ENCODE measurements around the gene CCNJ. TPM values are rescaled to one million over a fixed set of nuclear protein-coding genes. Genes with fewer than 3 reads are reported as not detected.

The CCNJ gene
- total and polyA plus RNA-seq, 2 of the 13 experiments (the other 11 are each of a cell fraction or from before 2014, with no cell fraction given), result 14.1 to 21.5 TPM

DNA sequence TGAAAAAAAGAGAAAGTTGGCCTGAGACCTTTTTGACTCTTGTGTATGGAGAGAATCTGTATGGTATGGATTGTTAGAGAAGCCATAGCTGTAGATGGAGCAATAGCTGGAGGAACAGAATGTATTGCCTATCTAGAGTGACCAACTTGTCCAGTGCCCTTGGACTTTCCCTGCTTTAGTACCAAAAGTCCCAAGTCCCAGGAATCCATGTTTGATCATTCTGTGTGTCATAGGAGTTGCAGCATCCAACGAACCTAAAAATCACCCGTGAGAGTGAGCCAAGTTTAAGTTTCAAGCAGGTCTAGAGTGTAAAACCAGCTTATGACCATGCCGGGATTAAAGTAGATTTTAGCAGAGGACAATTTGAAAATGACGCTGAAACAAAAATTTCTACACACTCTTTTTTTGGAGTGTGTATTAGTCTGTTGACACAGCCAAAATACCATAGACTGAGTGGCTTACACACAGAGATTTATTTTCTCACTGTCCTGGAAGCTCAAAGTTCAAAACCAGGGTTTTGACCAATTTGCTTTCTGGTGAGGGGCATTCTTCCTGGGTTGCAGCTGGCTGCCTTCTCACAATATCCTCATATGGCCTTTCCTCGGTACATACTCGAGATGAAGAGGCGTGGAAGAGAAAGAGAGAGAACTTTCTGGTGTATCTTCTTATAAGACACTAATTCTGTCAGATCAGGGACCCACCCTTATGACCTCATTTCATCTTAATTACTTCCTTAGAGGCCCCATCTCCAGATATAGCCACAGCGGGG lies 49.8 kb downstream of the CCNJ start (continued):
- TF ChIP-seq THRA (CRISPR knock-in tag; IDR thresholded peaks at IDR 0.05; ENCODE audit: borderline replicate concordance), result peak; percentile 53; the same call in 1 of the 2 replicates
- no peak for TF ChIP-seq ZFP36L1 (CRISPR knock-in tag; IDR thresholded peaks at IDR 0.05)
- TF ChIP-seq, protein P1, sequence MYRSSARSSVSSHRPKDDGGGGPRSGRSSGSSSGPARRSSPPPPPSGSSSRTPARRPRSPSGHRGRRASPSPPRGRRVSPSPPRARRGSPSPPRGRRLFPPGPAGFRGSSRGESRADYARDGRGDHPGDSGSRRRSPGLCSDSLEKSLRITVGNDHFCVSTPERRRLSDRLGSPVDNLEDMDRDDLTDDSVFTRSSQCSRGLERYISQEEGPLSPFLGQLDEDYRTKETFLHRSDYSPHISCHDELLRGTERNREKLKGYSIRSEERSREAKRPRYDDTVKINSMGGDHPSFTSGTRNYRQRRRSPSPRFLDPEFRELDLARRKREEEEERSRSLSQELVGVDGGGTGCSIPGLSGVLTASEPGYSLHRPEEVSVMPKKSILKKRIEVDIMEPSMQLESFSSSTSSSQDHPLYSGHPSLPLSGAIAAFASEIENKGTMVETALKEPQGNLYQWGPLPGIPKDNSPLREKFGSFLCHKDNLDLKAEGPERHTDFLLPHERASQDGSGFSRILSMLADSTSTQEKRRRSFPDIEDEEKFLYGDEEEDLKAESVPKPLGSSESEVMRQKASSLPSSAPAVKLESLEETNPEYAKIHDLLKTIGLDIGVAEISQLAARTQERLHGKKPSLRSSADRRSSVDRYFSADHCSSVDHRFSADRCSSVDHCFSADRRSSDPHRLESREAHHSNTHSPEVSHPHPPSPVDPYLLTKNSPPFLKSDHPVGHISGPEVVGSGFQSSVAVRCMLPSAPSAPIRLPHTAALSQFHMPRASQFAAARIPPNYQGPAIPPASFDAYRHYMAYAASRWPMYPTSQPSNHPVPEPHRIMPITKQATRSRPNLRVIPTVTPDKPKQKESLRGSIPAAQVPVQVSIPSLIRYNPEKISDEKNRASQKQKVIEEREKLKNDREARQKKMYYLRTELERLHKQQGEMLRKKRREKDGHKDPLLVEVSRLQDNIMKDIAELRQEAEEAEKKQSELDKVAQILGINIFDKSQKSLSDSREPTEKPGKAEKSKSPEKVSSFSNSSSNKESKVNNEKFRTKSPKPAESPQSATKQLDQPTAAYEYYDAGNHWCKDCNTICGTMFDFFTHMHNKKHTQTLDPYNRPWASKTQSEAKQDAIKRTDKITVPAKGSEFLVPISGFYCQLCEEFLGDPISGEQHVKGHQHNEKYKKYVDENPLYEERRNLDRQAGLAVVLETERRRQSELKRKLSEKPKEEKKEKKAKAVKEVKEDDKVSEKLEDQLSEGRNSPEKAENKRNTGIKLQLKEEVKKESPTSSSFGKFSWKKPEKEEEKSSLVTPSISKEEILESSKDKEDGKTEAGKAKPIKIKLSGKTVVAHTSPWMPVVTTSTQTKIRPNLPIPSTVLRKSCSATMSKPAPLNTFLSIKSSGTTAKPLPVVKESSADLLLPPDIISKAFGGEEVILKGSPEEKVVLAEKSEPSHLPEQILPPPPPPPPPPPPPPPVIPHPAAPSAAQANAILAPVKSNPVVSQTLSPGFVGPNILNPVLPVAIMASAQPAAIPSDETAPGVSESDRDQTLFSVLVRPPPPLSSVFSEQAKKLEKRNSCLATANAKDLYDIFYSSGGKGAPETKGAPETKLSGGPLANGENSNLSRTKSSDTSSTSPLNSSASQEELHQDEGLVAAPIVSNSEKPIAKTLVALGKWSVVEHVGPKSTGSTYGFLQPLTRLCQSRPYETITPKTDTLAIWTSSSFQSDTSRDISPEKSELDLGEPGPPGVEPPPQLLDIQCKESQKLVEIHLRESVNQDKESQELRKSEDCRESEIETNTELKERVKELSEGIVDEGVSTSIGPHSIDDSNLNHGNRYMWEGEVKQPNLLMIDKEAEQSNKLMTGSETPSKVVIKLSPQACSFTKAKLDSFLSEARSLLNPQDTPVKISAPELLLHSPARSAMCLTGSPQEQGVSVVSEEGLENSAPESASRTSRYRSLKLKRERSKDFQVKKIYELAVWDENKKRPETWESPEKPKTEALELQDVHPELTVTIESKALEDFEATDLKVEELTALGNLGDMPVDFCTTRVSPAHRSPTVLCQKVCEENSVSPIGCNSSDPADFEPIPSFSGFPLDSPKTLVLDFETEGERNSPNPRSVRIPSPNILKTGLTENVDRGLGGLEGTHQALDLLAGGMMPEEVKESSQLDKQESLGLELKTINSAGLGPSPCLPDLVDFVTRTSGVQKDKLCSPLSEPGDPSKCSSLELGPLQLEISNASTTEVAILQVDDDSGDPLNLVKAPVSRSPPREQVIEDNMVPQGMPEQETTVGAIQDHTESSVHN (CRISPR knock-in tag; IDR thresholded peaks at IDR 0.05), result no peak
- no peak for TF ChIP-seq ZNF839 (CRISPR knock-in tag; IDR thresholded peaks at IDR 0.05; ENCODE audit: borderline replicate concordance)
- TF ChIP-seq GZF1 (CRISPR knock-in tag; IDR thresholded peaks at IDR 0.05), result no peak
- peak; percentile 55 for TF ChIP-seq SAP130 (CRISPR knock-in tag; IDR thresholded peaks at IDR 0.05; ENCODE audit: low read depth)
- TF ChIP-seq ZNF276 (CRISPR knock-in tag; IDR thresholded peaks at IDR 0.05; ENCODE audit: low read depth), result no peak
- TF ChIP-seq ZNF441 (CRISPR knock-in tag; IDR thresholded peaks at IDR 0.05; ENCODE audit: borderline replicate concordance), result no peak
- TF ChIP-seq XRCC5 (optimal IDR thresholded peaks at IDR 0.05; ENCODE audit: low read length), result no peak
- TF ChIP-seq ZNF878 (CRISPR knock-in tag; IDR thresholded peaks at IDR 0.05), result no peak
- TF ChIP-seq ATAD3A (CRISPR knock-in tag; IDR thresholded peaks at IDR 0.05), result no peak
- TF ChIP-seq KDM3A (CRISPR knock-in tag; IDR thresholded peaks at IDR 0.05; ENCODE audit: low read depth), result no peak
- TF ChIP-seq RFX5 (IDR thresholded peaks at IDR 0.05; ENCODE audit: low read depth, low read length), result no peak
- no peak for TF ChIP-seq U2AF2 (IDR thresholded peaks at IDR 0.05; ENCODE audit: low read depth, low read length)
- no peak for TF ChIP-seq ZNF121 (CRISPR knock-in tag; IDR thresholded peaks at IDR 0.05)
- no peak for TF ChIP-seq CSRNP1 (CRISPR knock-in tag; IDR thresholded peaks at IDR 0.05)
- no peak for TF ChIP-seq ETV5 (CRISPR knock-in tag; IDR thresholded peaks at IDR 0.05; ENCODE audit: borderline replicate concordance)

Data from HepG2 (cell line).